ENCODE results near the gene DNAJC27. TPM values are rescaled to one million over a fixed set of nuclear protein-coding genes. Genes with fewer than 3 reads are reported as not detected.

DNAJC27 gene
- total and polyA plus RNA-seq, 8 donors = 1.8 to 4.7 (median 3.2) TPM

DNA sequence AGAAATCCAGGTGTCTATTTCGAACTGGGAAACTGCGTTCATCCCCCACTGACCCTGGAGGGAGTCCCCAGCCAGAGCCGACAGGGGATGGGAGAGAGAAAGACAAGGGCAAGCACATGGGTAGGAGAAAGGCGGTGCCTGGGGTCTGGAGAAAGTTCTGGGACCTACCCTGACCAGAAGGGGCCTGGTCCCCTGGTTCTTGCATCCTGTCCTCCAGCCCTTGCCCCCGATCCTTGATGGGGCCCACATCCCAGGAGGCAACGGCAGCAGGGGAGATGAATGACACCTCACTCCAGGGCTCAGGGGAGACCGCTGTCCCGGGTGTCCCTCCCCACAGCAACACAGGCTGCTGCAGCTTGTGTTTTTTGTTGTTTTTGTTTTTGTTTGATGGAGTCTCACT, 56.6 kb downstream of the DNAJC27 start:
- DNase-seq = no peak
- intact Hi-C loops (cut with DNase I) = no loop called here
- ATAC-seq = no peak
- no peak for FAIRE-seq
- Histone ChIP-seq H3K4me3 (no peak overlapping the region), H3K27me3 (no peaks in the 10 kb centered on the region), H3K9me3 (no peaks in the 10 kb centered on the region), H3K4me1 (no peaks in the 10 kb centered on the region), H3K36me3 (no peaks in the 10 kb centered on the region), H3K27ac (no peak overlapping the region)
- 86 to 88% methylated on average over 8 of the region's 8 CpGs for WGBS, 2 donors
- TF ChIP-seq, protein P1, sequence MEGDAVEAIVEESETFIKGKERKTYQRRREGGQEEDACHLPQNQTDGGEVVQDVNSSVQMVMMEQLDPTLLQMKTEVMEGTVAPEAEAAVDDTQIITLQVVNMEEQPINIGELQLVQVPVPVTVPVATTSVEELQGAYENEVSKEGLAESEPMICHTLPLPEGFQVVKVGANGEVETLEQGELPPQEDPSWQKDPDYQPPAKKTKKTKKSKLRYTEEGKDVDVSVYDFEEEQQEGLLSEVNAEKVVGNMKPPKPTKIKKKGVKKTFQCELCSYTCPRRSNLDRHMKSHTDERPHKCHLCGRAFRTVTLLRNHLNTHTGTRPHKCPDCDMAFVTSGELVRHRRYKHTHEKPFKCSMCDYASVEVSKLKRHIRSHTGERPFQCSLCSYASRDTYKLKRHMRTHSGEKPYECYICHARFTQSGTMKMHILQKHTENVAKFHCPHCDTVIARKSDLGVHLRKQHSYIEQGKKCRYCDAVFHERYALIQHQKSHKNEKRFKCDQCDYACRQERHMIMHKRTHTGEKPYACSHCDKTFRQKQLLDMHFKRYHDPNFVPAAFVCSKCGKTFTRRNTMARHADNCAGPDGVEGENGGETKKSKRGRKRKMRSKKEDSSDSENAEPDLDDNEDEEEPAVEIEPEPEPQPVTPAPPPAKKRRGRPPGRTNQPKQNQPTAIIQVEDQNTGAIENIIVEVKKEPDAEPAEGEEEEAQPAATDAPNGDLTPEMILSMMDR (IDR thresholded peaks at IDR 0.05) = no peak

DNA sequence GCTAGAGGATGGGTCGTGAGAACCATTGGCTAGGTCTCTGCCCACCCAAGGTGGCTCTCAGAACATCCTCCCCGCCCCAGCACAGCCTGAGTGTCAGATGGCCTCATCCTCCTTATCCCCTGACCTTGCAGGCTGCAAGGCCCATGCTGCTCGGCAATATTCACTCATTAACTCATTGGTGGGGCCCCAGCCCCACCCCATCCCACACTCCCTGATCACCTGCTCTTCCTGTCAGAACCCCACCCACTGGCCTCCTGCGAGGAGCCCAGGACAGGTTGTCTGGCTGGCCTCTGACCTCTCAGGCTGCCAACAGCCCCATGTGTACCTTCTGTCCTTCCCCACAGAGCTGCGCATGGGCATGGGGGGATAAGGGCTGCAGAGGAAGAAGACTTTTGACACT, 57.0 kb downstream of the DNAJC27 start:
- no peak for ATAC-seq
- no peaks in the 10 kb centered on the region for H3K27me3 ChIP-seq
- TF ChIP-seq, protein P1 (IDR thresholded peaks at IDR 0.05) = no peak
- FAIRE-seq = no peak
- no peaks in the 10 kb centered on the region for H3K9me3 ChIP-seq
- intact Hi-C loops (cut with DNase I) = no loop called here
- WGBS, 2 donors = 75 to 90% methylated on average over 5 of the region's 5 CpGs
- no peak overlapping the region for H3K4me3 ChIP-seq
- no peak overlapping the region for H3K27ac ChIP-seq
- no peaks in the 10 kb centered on the region for H3K4me1 ChIP-seq
- DNase-seq = no peak
- no peaks in the 10 kb centered on the region for H3K36me3 ChIP-seq

DNA sequence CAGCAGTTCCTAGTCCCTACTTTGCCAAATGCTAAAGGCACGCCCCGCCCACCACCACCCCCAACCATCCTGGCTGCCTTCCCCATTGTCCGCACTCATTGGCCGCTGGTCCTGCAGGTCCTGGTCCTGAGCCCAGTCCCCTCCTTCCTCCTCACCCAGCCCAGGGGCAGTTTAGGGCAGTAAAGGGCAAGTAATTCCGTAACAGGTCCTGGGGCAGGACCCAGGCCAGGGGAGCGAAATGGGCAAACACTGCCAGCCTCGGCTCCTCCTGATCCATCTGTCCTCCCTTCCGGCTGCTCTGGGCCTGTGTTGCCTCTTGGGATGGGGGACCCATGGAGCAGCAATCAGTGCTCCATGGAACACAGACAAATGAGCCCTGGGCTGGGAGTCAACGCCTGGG, 57.8 kb downstream of the DNAJC27 start:
- Histone ChIP-seq H3K27ac (no peak overlapping the region), H3K4me1 (no peaks in the 10 kb centered on the region), H3K4me3 (no peak overlapping the region), H3K9me3 (no peaks in the 10 kb centered on the region), H3K27me3 (no peaks in the 10 kb centered on the region), H3K36me3 (no peaks in the 10 kb centered on the region)
- 86 to 89% methylated on average over 8 to 9 of the region's 9 CpGs for WGBS, 2 donors
- ATAC-seq (no peak), FAIRE-seq (no peak), DNase-seq (no peak)
- TF ChIP-seq, protein P1 (IDR thresholded peaks at IDR 0.05) = no peak
- intact Hi-C loops (cut with DNase I) = no loop called here

DNA sequence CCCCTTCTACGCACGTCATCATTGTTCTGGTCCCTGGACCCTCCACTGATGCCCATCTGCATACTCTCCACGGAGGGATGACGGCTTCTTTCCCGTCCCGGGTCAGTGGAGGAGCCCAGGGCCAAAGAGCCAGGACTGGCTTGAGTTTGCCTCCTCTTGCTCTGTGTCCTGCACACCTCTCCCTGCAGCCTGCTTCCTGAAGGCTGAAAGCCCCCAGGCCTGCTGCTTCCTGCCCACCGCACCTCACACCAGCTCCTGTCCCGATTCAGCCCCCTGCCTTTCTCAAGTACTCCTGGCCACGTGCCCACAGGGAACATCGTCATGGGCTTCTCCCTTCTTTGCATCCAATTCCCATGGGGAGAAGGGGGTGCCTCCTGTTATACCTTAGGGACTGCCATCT, 58.8 kb downstream of the DNAJC27 start:
- no peak for ATAC-seq
- H3K27me3 ChIP-seq = no peaks in the 10 kb centered on the region

DNA sequence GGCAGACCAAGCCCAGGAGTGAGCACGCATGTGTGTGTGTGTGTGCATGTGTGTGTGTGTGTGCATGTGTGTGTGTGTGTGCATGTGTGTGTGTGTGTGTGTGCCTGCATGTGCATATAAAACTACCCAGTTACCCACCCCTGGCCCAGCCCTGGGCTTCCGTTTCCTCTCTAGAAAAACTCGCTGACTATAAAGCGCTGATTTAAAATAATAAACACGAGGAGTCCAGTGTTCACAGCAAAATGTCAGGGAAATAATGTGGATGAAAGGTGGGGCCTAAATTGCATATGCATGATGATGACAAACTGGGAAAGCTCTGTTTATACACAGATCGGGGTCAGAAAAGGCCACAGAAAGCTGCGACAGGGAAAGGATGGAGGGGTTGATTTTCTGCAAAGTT, 59.2 kb downstream of the DNAJC27 start:
- Histone ChIP-seq H3K4me1 (no peaks in the 10 kb centered on the region), H3K27ac (no peak overlapping the region), H3K36me3 (no peaks in the 10 kb centered on the region), H3K4me3 (no peak overlapping the region), H3K27me3 (no peaks in the 10 kb centered on the region), H3K9me3 (no peaks in the 10 kb centered on the region)
- TF ChIP-seq, protein P1 (IDR thresholded peaks at IDR 0.05) = no peak
- FAIRE-seq = no peak
- 89 to 91% methylated on average over 7 of the region's 7 CpGs for WGBS, 2 donors
- no peak for DNase-seq
- no peak for ATAC-seq
- intact Hi-C loops (cut with DNase I) = no loop called here

More for the DNA sequence above, 58.8 kb downstream of the DNAJC27 start:
- no peaks in the 10 kb centered on the region for H3K4me1 ChIP-seq
- intact Hi-C loops (cut with DNase I) = no loop called here
- no peaks in the 10 kb centered on the region for H3K9me3 ChIP-seq
- TF ChIP-seq, protein P1 (IDR thresholded peaks at IDR 0.05) = no peak
- WGBS, 2 donors = 80 to 84% methylated on average over 10 of the region's 10 CpGs
- no peak overlapping the region for H3K27ac ChIP-seq
- no peak for DNase-seq
- H3K4me3 ChIP-seq = no peak overlapping the region
- no peaks in the 10 kb centered on the region for H3K36me3 ChIP-seq
- no peak for FAIRE-seq

All from pancreas (tissue), 10 donors.